Measurements from ENCODE around the gene SET. TPM values are rescaled to one million over a fixed set of nuclear protein-coding genes. Genes with fewer than 3 reads are reported as not detected.
"Not testable (repeated sequence)": the region's sequence is repeated elsewhere in the genome, so short reads cannot be mapped to it uniquely, and the experiment has no call there.

The SET gene, protein sequence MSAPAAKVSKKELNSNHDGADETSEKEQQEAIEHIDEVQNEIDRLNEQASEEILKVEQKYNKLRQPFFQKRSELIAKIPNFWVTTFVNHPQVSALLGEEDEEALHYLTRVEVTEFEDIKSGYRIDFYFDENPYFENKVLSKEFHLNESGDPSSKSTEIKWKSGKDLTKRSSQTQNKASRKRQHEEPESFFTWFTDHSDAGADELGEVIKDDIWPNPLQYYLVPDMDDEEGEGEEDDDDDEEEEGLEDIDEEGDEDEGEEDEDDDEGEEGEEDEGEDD
- total RNA-seq: 382 and 394 TPM in 2 replicates
- polyA plus RNA-seq (2012): 216 TPM

DNA sequence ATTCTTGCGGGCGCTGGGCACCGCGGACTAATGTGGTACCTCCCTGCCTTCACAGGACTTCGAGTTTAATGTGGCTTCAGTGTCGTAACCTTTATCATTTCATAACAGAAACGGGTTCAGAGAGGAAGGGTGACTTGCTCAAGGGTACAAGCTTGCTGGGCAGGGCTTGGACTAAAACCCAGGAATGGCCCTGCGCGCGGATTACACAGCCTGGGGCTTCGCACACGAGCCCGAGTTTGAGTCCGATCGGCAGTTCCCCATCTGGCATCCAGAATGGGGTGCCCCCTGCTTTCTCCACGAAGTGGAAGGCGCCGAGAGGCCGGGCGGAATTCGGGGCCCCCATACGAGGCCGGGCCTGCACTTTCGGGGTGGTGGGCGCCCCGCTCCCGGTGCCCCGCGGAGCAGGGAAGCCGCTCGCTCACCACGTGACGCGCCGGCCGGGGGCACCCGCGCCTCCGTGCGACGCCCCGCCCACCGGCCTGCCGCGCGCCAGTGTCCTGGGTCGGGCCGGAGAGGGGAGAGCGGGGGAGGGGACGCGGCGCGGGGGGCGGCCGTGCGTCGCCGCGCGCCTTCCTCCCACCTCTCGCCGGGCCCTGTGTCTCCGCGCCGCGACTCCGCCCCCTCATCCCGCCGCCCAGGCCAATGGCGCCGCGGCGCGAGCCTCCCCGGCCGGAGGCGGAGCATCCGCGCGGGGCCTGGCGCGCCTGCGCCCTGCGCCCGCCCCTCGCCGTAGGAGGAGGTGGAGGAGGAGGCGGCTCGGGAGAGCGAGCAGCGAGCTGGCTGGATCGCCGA lies at the start of gene SET:
Gene SET, plus strand, starts transcription at position 722 of the 792 bp plus-strand sequence. CDS start 361 bp downstream, outside the sequence.
- DNase-seq (ENCODE audit: low read depth): peak; percentile 94

DNA sequence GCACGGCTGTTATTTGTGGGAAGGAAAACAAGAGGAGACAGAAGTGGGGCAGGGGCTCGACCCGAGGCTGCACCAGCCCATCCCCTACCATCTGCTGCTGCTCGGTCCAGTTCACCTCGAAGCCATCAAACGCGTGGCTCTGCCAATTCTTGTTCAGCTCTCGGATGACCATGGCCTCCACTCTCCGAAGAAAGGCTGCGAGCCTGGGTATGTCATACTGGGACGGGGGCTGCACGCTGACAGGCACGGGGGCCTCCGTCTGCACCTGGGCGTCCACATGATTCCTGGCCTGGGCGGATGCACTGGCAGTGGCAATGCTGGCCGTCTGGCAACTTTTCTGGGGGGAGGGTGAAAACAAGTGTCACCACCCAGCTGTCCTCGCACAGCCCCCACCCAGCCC lies 48.4 kb upstream of the SET start:
- no peak for DNase-seq (ENCODE audit: low read depth)

DNA sequence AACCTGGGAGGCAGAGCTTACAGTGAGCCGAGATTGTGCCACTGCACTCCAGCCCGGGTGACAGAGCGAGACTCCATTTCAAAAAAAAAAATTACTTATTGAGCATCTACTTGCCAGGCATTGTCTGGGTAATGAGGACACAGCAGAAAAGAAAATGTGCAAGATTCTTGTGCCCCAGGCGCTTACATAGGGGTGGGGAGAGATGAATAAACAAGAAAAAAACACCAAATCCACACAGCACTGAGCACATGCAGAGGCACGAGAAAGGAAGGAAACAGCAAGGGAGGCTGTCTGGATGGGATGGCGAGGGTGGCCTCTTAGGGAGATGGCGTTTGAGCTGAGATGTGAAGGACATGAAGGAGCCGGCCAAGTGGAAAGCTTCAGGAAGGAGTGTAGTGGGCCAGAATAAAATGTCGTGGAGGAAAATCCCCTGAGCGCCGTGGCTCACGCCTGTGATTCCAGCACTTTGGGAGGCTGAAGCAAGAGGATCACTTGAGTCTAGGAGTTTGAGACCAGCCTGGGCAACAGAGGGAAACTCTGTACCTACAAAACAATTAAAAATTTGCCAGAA lies 46.3 kb upstream of the SET start:
- DNase-seq (ENCODE audit: low read depth): no peak

DNA sequence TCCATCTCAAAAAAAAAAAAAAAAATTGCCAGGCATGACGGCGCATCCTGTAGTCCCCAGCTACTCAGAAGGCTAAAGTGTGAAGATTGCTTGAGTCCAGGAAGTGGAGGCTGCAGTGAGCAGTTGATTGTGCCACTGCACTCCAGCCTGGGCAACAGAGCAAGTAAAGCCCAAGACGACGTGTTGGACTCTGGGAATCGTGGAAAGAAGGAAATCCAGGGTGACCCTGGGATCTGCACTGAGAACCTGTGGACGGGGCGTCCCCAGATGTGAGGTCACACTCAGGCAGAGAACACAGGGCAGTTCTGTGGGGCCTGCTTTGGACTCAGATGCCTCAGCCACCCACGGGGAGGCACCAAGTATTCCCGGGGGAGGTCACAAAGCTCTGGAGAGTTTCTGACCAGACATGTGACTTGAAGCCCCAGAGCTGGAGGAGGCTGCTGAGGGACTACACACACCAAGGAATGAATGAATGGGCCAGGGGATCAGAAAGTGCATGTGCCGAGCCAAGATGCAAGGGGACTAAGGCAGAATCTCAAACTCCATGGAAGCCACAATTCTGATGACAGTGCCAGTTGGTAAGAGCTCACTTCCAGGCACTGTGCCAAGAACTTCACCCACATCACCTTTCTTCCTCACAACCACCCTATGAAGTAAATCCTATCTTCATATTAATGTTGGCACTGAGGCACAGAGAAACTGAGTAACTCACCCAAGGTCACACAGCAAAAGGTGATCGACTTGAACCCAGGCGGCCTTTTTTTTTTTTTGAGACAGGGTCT lies 45.3 kb upstream of the SET start:
- DNase-seq (ENCODE audit: low read depth): no peak

DNA sequence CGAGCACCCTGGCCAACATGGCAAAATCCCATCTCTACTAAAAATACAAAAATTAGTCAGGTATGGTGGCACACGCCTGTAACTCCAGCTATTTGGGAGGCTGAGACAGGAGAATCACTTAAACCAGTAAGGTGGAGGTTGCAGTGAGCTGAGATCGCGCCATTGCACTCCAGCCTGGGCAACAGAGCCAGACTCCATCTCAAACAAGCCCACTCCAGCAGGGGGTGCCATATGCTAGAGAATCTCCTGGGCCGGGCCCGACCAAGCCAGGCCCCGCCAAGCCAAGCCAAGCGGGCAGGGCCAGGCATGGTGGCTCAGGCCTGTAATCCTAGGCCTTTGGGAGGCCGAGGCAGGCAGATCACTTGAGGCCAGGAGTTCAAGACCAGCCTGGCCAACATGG lies 40.8 kb upstream of the SET start:
- DNase-seq (ENCODE audit: low read depth): not testable (repeated sequence)

DNA sequence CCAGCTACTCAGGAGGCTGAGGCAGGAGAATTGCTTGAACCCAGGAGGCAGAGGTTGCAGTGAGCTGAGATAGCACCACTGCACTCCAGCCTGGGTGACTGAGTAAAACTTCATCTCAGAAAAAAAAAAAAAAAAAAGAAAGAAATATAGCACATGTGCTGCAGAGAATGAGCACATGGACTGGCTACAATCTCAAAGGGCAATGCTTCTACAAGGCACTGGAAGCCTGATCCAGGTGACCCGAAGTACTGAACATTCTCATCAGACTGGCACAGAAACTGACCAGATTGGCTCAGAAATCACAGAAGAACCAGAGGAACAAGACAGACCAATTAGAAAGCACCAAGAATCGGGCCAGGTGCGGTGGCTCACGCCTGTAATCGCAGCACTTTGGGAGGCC lies 37.2 kb upstream of the SET start:
- DNase-seq (ENCODE audit: low read depth): no peak

DNA sequence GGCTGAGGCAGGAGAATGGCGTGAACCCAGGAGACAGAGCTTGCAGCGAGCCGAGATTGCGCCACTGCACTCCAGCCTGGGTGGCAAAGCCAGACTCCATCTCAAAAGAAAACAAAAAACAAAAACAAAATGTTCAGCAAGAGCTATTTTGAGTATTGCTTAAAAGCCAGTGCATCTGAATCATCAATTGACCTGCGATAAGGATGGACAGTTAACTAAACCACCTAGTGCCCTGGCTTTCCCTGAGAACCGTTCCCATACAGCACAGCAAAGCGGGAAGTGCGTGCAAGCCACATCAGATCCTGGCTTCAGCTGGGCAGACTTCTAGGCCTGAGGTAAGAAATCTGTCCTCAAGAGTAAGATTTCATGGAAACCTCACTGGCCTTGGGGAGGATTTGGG lies 35.1 kb upstream of the SET start:
- no peak for DNase-seq (ENCODE audit: low read depth)

DNA sequence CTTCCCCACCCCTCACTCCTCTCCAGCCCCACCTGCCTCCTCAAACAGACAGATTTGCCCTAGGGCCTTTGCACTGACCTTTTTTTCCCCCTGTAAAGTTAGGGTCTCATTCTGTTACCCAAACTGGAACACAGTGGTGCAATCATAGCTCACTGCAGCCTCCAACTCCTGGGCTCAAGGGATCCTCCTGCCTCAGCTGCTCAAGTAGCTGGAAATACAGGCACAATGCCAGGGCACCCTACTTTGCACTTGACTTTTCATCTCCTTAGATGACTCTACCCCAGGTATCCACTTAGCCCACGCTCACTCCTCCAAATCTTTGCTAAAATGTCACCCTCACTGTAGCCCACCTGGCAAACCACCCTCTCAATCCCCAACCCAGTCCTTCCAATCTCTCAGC lies 34.5 kb upstream of the SET start:
- DNase-seq (ENCODE audit: low read depth): no peak

DNA sequence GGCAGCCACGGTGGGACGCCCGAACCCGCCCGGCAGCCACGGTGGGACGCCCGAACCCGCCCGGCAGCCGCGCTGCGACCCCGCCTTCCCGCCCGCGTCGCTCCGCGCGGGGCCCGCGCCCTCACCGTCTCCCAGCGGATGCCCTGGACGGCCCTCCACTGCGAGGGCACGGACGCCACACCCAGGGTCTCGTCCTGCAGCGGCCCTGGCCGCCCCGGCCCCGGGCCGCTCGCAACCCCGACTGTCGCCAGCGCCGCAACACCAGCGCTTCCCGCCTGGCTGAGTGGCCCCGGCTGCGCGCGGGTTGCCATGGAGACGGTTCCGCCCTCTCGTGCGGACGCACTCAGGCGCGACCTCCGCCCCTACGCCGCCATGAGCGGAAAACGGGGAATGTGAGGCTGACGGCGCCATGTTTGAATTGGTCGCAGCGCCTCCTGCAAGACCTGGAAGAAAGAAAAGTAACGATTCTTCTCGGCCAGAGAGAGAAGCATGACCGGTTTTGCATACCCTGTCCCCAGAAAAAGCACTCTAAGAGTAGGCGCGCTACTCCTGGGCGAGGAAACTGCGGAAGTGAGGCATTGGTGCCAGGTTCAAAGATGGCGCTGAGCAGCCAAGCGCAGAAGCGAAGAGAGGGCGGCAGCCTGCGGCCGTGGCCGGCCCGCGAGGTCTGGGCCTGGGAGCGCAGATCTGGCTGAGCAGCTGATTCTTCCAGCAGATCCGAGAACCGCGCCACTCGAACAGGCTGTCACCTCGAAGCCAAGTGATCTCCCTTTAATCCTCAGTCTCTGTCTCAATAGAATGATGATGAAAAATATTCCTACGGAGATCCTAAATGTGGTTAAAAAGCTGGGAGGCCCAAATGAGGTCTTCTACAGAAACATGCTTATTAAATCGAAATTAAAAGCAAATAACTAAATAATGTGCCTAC lies 32.3 kb upstream of the SET start, which contains the start of gene DYNC2I2:
Gene DYNC2I2, minus strand, starts transcription at position 432 of the 928 bp plus-strand sequence. Its CDS starts 121 bp downstream, at position 311.
- DNase-seq (ENCODE audit: low read depth): peak; percentile 94

DNA sequence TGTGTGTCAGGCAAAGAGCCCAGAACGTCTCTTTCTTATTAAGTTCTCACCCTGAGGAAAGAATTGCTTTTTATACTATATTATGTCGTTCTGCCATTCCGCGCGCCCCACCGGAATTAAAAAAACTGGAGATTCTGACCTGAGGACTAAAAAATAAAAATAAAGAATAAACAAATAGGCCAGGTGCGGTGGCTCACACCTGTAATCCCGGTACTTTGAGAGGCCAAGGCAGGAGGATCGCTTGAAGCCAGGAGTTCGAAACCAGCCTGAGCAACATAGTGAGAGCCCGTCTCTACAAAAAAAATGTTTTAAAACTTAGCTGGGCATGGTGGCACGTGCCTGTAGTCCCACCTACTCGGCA lies 31.7 kb upstream of the SET start:
- no peak for DNase-seq (ENCODE audit: low read depth)

DNA sequence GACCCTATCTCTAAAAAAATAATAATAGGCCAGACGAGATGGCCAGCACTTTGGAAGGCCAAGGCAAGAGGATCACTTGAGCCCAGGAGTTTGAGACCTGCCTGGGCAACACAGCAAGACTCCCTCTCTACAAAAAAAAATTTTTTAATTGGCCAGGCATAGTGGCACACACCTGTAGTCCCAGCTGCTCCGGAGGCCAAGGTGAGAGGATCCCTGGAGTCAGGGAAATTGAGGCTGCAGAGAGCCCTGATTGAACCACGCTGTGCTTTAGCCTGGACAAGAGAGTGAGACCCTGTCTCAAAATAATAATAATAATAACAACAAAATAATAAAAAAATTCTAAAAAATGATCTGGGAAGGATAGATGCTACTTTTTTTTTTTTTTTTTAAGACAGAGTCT lies 31.2 kb upstream of the SET start:
- no peak for DNase-seq (ENCODE audit: low read depth)

DNA sequence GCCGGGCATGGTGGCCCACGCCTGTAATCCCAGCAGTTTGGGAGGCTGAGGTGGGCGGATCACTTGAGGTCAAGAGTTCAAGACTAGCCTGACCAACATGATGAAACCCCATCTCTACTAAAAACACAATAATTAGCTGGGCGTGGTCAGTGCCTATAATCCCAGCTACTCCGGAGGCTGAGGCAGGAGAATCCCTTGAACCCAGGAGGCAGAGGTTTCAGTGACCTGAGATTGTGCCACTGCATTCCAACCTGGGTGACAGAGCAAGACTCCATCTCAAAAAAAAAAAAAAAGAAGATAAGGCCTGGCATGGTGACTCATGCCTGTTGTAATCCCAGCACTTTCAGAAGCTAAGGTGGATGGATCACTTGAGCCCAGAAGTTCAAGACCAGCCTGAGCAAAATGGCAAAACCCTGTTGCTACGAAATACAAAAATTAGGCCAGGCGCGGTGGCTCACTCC lies 22.5 kb upstream of the SET start:
- not testable (repeated sequence) for DNase-seq (ENCODE audit: low read depth)

DNA sequence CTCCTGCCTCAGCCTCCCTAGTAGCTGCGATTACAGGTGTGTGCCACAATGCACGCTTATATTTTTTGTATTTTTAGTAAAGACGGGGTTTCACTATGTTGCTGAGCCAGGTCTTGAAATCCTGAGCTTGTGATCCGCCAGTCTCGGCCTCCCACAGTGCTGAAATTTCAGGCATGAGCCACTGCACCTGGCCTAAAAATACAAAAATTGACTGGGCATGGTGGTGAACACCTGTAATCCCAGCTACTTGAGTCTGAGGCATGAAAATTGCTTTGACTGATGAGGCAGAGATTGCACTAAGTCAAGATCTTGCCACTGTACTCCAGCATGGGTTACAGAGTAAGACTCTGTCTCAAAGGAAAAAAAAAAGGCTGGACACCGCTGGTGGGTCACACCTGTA lies 19.2 kb upstream of the SET start:
- no peak for DNase-seq (ENCODE audit: low read depth)

DNA sequence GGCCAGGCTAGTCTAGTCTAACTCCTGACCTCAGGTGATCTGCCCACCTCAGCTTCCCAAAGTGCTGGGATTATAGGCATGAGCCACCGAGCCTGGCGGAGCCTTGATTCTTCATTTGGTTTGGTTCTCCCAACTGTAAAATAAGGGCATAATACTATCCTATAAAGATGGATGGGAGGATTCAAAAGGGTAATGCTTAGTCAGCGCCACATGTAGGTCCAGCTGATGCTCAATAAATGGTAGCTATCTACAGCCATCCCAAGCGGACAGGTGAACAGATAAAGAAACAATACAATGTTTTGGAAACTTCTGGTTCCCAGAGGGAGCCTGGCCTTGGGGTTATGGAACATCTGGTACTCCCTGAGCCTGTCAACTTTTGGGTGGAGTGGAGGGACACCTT lies 13.6 kb upstream of the SET start:
- DNase-seq (ENCODE audit: low read depth): no peak

DNA sequence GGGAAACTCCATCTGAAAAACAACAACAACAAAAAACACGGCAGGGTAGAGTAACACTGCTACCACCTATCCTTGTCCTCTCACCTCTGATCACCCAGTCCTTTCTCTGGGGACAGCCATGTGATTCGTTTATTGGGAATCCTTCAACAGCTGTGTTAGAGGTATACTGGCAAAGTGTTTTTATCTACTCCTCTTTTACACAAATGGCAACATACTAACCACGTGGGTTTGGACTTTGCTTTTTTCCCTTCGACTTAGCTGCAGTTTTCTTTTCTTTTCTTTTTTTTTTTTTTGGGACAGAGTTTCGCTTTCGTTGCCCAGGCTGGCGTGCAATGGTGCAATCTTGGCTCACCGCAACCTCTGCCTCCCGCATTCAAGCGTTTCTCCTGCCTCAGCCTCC lies 11.2 kb upstream of the SET start:
- DNase-seq (ENCODE audit: low read depth): no peak

DNA sequence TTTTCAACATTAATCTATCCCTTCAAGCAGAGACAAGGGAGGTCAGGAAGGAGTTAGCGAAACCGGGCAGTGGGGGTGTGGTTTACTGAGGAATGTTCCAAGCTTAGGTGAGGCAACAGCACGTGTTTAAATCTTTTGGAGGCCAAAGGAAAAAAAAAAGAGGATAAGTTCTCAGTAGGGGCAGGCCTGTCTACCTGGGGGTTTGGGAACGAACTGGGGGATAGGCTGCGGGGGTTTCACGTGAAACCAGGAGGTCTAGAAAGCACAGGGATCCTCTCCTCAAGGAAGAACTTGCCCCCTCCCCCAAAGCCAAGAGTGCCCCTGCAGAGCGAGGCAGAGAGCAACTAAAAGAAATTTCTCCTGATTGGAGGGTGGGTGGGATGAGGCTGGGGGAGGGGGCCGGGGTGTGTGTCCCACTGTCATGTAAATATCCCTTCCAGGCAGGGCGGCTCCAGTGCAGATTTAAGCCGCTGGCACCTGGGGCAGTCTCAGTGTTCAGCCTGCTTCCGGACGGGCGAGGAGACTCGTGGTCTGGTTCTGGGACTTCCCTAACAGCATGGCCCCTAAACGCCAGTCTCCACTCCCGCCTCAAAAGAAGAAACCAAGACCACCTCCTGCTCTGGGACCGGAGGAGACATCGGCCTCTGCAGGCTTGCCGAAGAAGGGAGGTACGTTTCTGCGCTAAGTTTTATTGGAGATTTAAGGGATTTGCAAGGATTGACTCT lies 5.5 kb upstream of the SET start:
- no peak for DNase-seq (ENCODE audit: low read depth)

DNA sequence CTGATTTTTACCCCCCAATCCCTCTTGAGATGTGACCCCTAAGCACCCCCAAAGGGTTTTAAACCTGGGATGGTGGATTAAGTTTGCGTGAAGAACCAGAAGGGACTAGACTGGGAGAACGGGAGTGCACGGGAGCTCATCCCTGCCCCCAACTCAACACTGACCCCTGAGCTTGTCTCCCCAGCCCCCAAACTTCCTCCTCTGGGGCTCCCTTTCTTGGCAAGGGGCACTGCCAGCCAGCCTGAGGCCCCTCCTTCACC lies 5.0 kb upstream of the SET start:
- no peak for DNase-seq (ENCODE audit: low read depth)

DNA sequence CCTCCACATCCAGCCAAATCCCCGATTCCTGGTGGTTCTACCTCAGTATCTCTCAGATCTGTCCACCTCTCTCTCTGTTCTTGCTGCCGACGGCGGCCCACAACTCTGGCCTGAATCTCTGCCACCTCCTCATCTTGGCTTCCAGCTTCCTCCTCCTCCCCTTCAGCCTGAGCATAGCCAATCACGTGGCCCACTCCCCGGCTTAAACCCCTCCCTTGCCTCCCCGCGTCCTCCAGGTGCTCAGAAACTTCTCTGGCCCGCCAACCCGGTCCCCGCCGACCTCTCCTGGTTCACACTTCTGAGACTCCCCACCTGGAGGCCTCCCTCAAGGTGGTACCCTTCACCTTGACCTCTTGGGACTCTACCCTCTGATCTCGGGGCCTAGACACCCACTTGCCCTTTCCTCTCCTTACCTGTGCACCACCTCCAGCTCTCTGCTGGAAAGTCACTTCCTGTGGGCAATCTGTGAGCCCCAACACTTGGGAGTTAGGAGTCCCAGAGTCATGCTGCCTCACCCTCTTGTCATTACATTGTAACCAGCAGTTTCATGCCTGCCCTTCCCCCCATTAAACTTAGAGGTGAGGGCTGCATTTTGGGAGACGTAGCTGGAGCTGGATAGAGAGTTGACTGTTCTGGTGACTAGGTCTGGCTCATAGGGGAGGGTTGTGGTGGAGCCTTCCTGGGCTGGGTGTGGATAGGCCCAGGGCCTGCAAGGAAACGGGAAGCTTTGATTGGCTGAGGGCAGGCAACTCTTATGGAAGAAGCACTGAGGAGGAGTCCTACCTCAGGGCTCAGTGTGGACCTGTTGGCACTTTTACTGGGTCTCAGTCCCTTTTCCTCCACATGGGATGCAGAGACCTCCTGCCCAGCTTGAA lies 4.5 kb upstream of the SET start:
- no peak for DNase-seq (ENCODE audit: low read depth)
